Muscle of leg (tissue), 11 donors: Measurements from ENCODE around the gene RGS12. TPM values are rescaled to one million over a fixed set of nuclear protein-coding genes. Genes with fewer than 3 reads are reported as not detected.

Source experiments
- DNase-seq: peaks from one replicate; pipeline ENCODE4 v3.0.0; 2013
- H3K27ac ChIP-seq: one replicate; pipeline ENCODE4 v1.5.1; 2013; ENCODE audit warnings: mild to moderate bottlenecking, low read length, control low read depth
- H3K27me3 ChIP-seq: one replicate; pipeline ENCODE4 v1.6.1; 2013; ENCODE audit warnings: low read length; ENCODE audit not compliant: control insufficient read depth, insufficient read depth
- H3K36me3 ChIP-seq: one replicate; pipeline ENCODE4 v1.6.1; 2013; ENCODE audit warnings: low read length; ENCODE audit not compliant: control insufficient read depth, insufficient read depth
- H3K4me1 ChIP-seq: one replicate; pipeline ENCODE4 v1.6.1; 2013; ENCODE audit warnings: low read length; ENCODE audit not compliant: control insufficient read depth, insufficient read depth
- H3K4me3 ChIP-seq: one replicate; pipeline ENCODE4 v1.5.1; 2013; ENCODE audit warnings: low read length, control low read depth
- H3K9me3 ChIP-seq: replicated peaks from 2 replicates; pipeline ENCODE4 v1.6.1; 2013; ENCODE audit warnings: low read depth, low read length; ENCODE audit not compliant: control insufficient read depth
- WGBS: methylation state at CpG from one replicate; pipeline ENCODE4 v1.1.5; 2013; ENCODE audit warnings: missing lambda C conversion rate; ENCODE audit not compliant: insufficient coverage; 5-methylcytosine and 5-hydroxymethylcytosine counted together
- polyA plus RNA-seq, 8 donors: library from polyadenylated mRNA; unstranded; fragments of 120-200 nt; gene quantifications; one replicate each; pipeline versions ENCODE4 v1.2.1 to v1.2.3, GENCODE V29; 2013; ENCODE audit warnings: inconsistent platforms in 1 of 8, low replicate concordance in 1 of 8; ENCODE audit not compliant: insufficient read length in 8 of 8, insufficient read depth in 1 of 8
- total RNA-seq: library from RNA; stranded (reverse); fragments of 120-200 nt; gene quantifications from one replicate; pipeline ENCODE4 v1.2.4, GENCODE V29; 2013

The RGS12 gene
- total and polyA plus RNA-seq, 9 donors = 25.2 to 49.2 (median 34.6) TPM

GRCh38 chr4:3305610-3306371 is 13.0 kb downstream of the RGS12 start:
- Histone ChIP-seq H3K27me3 (no peaks in the 10 kb centered on the region), H3K36me3 (no peaks in the 10 kb centered on the region), H3K9me3 (no peaks in the 10 kb centered on the region), H3K4me1 (peaks cover 52% of the 10 kb centered on the region), H3K4me3 (no peak overlapping the region), H3K27ac (peak overlapping the region; percentile 54)
- 80% methylated on average over 8 of the region's 9 CpGs for WGBS
- DNase-seq = peak; percentile 61

GRCh38 chr4:3306450-3306849 is 13.6 kb downstream of the RGS12 start:
- no peak overlapping the region for H3K27ac ChIP-seq
- no peak for DNase-seq
- peaks cover 47% of the 10 kb centered on the region for H3K4me1 ChIP-seq
- no peaks in the 10 kb centered on the region for H3K36me3 ChIP-seq
- 65% methylated on average over 6 of the region's 8 CpGs for WGBS
- H3K27me3 ChIP-seq = no peaks in the 10 kb centered on the region
- no peak overlapping the region for H3K4me3 ChIP-seq
- no peaks in the 10 kb centered on the region for H3K9me3 ChIP-seq

GRCh38 chr4:3307060-3307459 is 14.2 kb downstream of the RGS12 start:
- peaks cover 45% of the 10 kb centered on the region for H3K4me1 ChIP-seq

GRCh38 chr4:3307486-3307885 is 14.7 kb downstream of the RGS12 start:
- no peaks in the 10 kb centered on the region for H3K9me3 ChIP-seq
- no peak overlapping the region for H3K4me3 ChIP-seq
- WGBS = 68% methylated on average over 6 of the region's 12 CpGs
- H3K36me3 ChIP-seq = peaks cover 3% of the 10 kb centered on the region
- H3K4me1 ChIP-seq = peaks cover 43% of the 10 kb centered on the region
- H3K27me3 ChIP-seq = no peaks in the 10 kb centered on the region
- DNase-seq = no peak
- H3K27ac ChIP-seq = no peak overlapping the region

More at GRCh38 chr4:3307060-3307459, 14.2 kb downstream of the RGS12 start:
- Histone ChIP-seq H3K27me3 (no peaks in the 10 kb centered on the region), H3K4me3 (no peak overlapping the region), H3K27ac (no peak overlapping the region), H3K9me3 (no peaks in the 10 kb centered on the region), H3K36me3 (no peaks in the 10 kb centered on the region)
- WGBS = 93% methylated on average over 13 of the region's 20 CpGs
- DNase-seq = no peak

GRCh38 chr4:3307891-3308575 is 15.2 kb downstream of the RGS12 start:
- H3K4me3 ChIP-seq = no peak overlapping the region
- 79% methylated on average over 31 of the region's 31 CpGs for WGBS
- no peaks in the 10 kb centered on the region for H3K9me3 ChIP-seq

GRCh38 chr4:3308691-3309090 is 15.9 kb downstream of the RGS12 start:
- DNase-seq = no peak
- H3K9me3 ChIP-seq = no peaks in the 10 kb centered on the region
- peaks cover 4% of the 10 kb centered on the region for H3K36me3 ChIP-seq
- peaks cover 34% of the 10 kb centered on the region for H3K4me1 ChIP-seq
- no peak overlapping the region for H3K27ac ChIP-seq
- H3K4me3 ChIP-seq = no peak overlapping the region
- no peaks in the 10 kb centered on the region for H3K27me3 ChIP-seq
- WGBS = 57% methylated on average over 13 of the region's 14 CpGs

More at GRCh38 chr4:3307891-3308575, 15.2 kb downstream of the RGS12 start:
- Histone ChIP-seq H3K27ac (no peak overlapping the region), H3K36me3 (peaks cover 4% of the 10 kb centered on the region), H3K27me3 (no peaks in the 10 kb centered on the region), H3K4me1 (peaks cover 38% of the 10 kb centered on the region)
- DNase-seq = no peak

GRCh38 chr4:3310301-3311094 is 17.7 kb downstream of the RGS12 start:
- WGBS = 84% methylated on average over 20 of the region's 21 CpGs
- no peak overlapping the region for H3K4me3 ChIP-seq
- H3K27ac ChIP-seq = no peak overlapping the region

GRCh38 chr4:3311095-3311372 is 18.2 kb downstream of the RGS12 start:
- Histone ChIP-seq H3K9me3 (no peaks in the 10 kb centered on the region), H3K36me3 (peaks cover 10% of the 10 kb centered on the region), H3K4me1 (peaks cover 12% of the 10 kb centered on the region), H3K4me3 (no peak overlapping the region), H3K27ac (no peak overlapping the region), H3K27me3 (no peaks in the 10 kb centered on the region)
- DNase-seq = no peak
- WGBS = 80% methylated on average over 12 of the region's 13 CpGs

More at GRCh38 chr4:3310301-3311094, 17.7 kb downstream of the RGS12 start:
- Histone ChIP-seq H3K4me1 (peaks cover 17% of the 10 kb centered on the region), H3K27me3 (no peaks in the 10 kb centered on the region), H3K36me3 (peaks cover 10% of the 10 kb centered on the region), H3K9me3 (no peaks in the 10 kb centered on the region)
- DNase-seq = no peak

GRCh38 chr4:3311489-3312171 is 18.8 kb downstream of the RGS12 start:
- H3K27me3 ChIP-seq = no peaks in the 10 kb centered on the region
- H3K36me3 ChIP-seq = peaks cover 12% of the 10 kb centered on the region
- H3K9me3 ChIP-seq = no peaks in the 10 kb centered on the region
- no peak overlapping the region for H3K27ac ChIP-seq
- peaks cover 6% of the 10 kb centered on the region for H3K4me1 ChIP-seq
- no peak for DNase-seq
- WGBS = 53% methylated on average over 3 of the region's 13 CpGs
- H3K4me3 ChIP-seq = no peak overlapping the region
